SIG-M5 treated with dmso at 0.1 percent for 504 hours (cell line): ENCODE results near the gene KBTBD2.
"Not testable (repeated sequence)": the region's sequence is repeated elsewhere in the genome, so short reads cannot be mapped to it uniquely, and the experiment has no call there.

Experiments
- DNase-seq: peaks from one replicate; lab custom pipeline; 2025; ENCODE audit not compliant: unreplicated experiment; lab: John Stamatoyannopoulos, UW

Gene KBTBD2

GRCh38 chr7:32893722-32894121 is 2.2 kb upstream of the KBTBD2 start:
- DNase-seq: no peak

DNA sequence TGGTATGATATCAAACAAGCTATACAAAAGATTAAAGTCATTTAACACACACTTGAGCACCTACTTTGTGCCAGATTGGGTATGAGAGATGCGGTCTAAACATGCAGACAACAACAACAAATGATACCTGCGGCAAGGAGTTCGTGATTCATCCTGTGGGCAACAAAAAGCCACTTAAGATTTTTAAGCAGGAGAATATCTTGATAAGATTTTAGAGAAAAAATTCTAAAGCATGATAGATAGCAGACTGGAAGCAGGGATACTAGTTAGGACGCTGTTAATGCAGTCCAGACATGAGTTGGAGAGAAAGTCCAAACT is 1.6 kb upstream of the KBTBD2 start:
- no peak for DNase-seq

- DNase-seq: peak; percentile 68
Observed at GRCh38 chr7:32892521-32893206, 1.1 kb upstream of the KBTBD2 start.

- DNase-seq: peak; percentile 96
Observed at GRCh38 chr7:32891800-32892520, 400 bp upstream of the KBTBD2 start.

- DNase-seq: no peak
Observed at GRCh38 chr7:32890793-32891042, 842 bp downstream of the KBTBD2 start.

DNA sequence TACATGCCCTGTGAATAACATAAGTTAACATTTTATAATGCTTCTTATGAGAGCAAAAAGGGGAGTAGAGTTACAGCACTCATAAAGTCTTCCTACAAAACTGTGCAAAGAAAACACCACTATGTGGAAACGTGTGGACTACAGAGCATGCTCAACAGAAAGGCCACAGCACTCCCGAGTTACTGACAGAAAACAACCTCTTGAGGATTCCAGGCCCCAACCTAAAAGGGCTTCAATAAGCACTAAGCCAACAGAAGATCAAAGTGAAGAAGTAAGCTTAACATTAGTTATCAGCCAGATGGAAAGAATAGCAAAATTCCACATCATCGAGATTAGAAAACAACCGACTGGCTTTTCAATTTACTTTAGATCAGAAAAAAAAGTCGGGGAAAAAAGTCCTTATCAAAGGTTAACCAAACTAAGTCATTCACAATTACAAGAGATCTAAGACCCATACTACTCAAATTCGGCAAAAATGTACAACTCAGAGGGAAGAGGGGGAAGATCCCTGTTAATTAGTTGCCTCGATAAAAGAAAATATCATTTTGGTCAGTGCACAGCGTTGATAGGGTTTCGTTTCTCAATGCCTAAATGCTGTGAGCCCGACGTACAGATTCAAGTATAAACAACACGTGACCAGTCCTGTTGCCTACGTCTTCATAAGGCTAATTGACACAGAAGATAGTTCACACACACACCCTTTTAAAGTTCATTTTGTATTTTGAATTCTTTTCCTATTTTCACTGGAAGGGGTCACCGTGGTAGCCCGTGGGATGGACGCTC is 1.4 kb downstream of the KBTBD2 start:
- DNase-seq: peak; percentile 73

DNA sequence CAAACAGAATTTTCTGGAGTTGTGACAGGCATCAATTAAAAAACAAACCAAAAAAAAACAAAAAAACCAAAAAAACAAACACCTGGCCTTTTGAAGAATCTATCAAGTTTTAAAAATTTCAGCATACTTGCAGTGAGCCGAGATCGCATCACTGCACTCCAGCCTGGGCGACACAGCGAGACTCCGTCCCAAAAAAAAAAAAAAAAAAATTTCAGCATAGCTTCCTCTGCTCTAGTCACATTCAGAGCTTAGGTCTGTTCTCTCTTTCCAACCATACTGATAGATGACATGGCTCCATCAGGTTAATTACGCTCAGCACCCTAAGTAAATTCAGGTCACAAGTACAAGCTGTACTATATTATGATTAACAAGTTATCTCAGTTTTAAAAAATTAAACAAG is 3.1 kb downstream of the KBTBD2 start:
- DNase-seq: no peak

GRCh38 chr7:32887395-32887794 is 4.2 kb downstream of the KBTBD2 start:
- no peak for DNase-seq

DNA sequence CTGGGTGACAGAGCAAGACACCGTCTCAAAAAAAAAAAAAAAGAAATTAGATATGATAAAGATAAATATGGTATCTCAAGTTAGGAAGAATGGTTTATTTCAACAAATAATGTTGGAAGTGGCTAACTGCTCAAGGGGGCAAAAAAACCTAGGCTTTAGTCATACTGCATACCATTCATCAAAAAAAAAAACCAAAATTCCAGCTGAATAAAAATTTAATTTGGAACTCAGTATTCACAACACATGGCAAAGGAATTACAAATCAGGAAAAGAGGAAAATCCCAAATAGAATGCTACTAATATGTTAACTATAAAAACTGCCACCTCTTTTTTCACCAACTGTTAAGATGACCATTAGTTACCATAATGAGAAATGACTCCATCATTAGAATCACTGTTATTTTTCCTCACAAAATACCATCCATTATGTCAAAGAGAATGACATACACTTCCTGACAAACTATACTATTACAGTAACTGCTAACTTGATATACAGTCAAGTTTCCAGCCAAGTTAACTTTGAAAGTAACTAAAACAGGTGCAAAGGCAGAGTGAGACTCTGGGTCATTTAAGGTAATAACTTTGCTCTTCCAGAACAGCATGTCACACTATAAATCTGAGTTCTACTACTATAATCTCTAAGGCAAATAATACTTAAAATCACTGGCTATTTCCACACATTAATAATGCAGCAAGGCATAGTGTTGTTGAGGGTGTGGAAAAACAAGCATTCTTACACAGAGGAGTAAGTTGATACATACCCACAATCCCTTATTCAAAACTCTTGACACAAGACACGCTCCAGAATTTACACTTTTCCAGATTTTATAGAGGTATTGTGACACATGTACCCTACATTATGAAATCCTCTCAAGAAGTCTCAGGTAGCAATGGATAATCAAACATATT is 10.2 kb downstream of the KBTBD2 start:
- no peak for DNase-seq

GRCh38 chr7:32879460-32879859 is 12.1 kb downstream of the KBTBD2 start:
- peak; percentile 10 for DNase-seq

- not testable (repeated sequence) for DNase-seq
Observed at GRCh38 chr7:32878023-32878422, 13.5 kb downstream of the KBTBD2 start.

DNA sequence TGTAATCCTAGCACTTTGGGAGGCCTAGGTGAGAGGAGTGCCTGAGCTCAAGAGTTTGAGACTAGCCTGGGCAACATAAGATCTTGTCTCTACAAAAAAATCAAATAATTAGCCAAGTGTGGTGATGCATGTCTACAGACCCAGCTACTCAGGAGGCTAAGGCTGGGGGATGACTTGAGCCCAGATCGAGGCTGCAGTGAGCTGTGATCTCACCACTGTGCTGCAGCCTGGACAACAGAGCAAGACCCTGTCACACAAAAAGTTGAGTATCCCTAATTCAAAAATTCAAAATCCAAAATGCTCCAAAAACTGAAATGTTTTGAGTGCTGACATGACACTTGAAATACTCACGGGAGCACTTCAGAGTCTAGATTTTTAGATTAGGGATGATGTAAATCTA is 19.1 kb downstream of the KBTBD2 start:
- DNase-seq: no peak

DNA sequence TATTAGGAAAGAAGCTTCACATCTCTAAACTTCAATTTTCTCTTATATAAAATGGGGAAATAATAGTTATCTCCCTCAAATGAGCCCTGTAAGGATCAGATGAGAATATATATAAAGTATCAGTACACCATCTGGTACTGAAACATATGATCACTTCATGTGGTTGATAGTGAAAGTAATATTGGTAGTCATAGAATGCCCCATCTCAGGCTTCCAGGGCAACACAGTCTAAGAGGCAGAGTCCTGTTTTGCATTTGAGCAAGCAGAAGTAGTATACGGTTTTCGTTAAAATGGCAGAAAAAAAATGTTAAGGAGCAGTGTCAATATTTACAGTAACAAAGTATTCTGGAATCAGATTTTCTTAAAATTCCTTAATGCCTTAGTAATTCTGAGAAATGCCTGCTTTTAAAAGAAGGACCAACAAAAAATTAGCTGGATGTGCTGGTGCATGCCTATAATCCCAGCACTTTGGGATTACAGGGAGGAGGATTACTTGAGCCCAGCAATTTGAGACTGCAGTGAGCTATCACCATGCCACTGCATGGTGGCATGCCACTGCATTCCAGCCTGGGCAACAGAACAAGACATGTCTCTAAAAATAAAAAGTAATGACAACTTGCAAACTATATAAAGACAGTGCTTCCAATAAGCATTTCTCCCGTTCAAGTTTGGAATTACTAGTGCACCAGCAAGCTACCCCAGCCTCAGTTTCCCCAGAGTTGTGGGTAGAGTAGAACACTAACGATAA is 19.8 kb downstream of the KBTBD2 start:
- DNase-seq: no peak

DNA sequence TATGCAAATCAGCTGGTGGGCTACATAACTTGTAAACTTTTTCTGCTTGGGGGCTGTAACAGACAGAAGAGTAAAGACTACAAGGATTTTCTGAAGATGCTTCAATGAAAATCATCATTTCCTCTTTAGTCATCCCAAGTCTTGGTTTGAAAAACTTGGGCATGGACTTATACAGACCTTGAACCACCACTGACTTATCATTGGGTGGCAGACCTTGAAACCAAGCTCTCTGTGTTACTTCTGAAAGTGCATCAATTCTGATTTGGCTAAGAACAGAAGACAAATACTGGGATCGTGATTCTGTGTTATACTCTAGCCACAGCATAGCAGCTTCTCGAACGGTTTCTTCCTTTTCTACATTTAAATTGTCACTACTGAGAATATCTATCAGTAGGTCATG is 21.3 kb downstream of the KBTBD2 start:
- DNase-seq: no peak

GRCh38 chr7:32869716-32870115 is 21.8 kb downstream of the KBTBD2 start:
- DNase-seq: no peak

- DNase-seq: no peak
Observed at GRCh38 chr7:32868116-32868515, 23.4 kb downstream of the KBTBD2 start.

DNA sequence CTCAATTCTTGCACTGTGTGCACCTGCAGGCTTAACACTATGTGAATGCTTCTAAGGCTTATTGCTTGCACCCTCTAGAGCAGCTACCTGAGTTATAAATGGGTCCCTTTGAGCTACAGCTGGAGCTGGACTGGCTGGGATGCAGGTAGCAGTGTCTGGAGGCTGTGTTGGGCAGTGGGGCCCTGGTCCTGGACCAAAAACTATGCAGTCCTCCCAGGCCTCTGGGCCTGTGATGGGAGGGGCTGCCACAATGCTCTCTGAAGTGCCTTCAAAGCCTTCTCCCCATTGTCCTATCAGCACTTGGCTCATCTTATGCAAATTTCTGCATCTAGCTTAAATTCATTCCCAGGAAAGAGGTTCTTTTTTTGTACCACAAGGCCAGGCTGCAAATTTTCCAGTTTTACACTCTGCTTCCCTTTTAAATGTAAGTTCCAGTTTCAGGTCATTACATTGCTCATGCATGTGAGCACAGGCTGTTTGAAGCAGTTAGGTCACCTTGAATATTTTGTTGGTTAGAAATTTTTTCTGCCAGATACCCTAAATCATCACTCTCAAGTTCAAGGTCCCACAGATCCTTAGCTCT is 26.0 kb downstream of the KBTBD2 start:
- no peak for DNase-seq

DNA sequence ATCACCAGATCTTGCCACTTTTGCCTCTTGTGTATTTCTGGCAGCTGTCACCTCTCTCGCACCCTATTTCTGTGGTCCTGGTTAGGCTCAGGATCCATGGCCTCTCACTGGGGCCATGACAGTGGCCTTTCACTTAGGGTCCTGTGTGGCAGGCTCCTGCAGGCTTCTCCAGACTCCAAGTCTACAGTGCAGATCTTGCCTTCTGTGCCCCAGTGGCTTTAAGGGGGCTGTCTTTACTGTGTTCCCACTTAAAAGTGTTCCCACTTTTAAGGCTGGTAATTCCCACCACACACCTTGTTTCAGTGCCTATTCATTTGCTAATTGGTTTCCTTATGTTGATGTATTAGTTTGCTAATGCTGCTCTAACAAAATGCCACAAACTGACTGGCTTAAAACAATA is 27.7 kb downstream of the KBTBD2 start:
- DNase-seq: not testable (repeated sequence)

- no peak for DNase-seq
Observed at GRCh38 chr7:32860090-32860489, 31.5 kb downstream of the KBTBD2 start.

DNA sequence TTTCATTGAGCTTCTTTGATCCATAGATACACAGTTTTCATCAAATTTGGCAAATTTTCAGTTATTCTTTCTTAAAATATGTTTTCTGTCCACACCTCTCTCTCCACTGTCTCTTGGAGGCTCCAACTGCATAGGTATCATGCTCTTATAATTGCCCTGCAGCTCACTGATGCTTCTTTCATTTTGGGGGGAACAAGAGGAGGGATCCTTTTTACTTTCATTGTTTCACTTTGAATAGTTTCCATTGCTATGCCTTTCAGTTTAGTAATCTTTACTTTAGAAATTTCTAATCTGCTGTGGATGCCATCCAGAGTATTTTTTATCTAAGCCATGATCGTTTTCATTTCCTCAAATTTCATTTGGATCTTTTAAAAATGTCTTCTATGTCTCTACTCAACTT is 32.9 kb downstream of the KBTBD2 start:
- no peak for DNase-seq
